ENCODE results near the gene LAMB3. TPM values are rescaled to one million over a fixed set of nuclear protein-coding genes. Genes with fewer than 3 reads are reported as not detected.

Gene LAMB3
- total RNA-seq, 1 experiment from 2014 or later, result 0.85 TPM

GRCh38 chr1:209622841-209623829 is 29.1 kb downstream of the LAMB3 start:
- POLR2A ChIA-PET, result no interaction called here

DNA sequence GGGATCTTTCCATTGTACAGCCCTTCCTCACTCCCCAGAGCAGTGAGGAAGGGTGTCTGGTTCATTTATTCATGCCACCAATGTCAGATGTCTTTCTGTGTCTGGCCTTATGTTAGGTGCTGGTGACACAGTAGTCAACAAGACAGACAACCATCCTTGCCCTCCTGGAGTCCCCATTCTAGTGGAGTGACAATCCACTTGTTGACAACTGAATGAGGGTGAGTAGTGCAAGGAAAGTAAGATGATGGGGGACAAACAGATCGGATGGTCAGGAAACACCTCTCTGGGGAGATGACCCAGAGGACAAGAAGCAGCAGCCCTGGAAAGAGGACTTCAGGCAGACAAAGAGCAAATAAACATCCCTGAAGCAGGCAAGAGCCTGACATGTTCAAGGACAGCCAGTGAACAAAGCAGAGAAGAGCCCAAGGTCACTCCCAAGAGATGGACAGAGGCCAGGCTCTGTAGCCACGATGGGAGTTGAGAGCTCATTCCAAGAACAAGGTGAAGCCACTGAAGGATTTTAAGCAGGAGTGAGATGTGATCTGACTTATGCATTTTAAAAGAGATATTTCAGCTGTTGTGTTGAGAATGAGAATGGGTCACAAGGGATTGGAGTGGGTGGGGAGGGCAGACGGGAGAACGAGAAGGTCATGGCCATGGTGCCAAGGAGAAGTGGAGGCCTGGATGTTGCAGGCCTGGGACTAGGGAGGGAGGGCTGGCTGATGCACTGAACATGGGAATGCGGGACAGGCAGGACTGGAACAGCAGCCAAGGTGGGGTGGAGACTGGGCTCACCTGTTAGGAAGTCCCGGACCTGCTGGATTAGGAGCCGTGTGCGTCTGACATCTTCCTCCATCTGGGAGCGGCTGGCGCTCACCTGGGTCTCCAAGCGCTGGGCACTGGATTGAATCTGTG is 30.2 kb downstream of the LAMB3 start:
- no peak for ATAC-seq
- Mint-ChIP-seq H3K36me3 (no peaks in the 10 kb centered on the region), H3K27ac (no peak overlapping the region), H3K4me1 (no peaks in the 10 kb centered on the region), H3K9me3 (no peaks in the 10 kb centered on the region), H3K4me3 (no peak overlapping the region), H3K27me3 (ENCODE audit: low read depth) (peaks cover 3% of the 10 kb centered on the region; the same call in 1 of the 2 replicates)
- POLR2A ChIA-PET, result no interaction called here
- CTCF ChIA-PET, result interaction anchor here (1.7 to 2.7 kb wide), 2 partner anchors 45 to 52 kb away, joined by 5 to 11 read pairs; no protein-coding TSS in a partner anchor
- no peak for TF ChIP-seq ELF4 (CRISPR knock-in tag; IDR thresholded peaks at IDR 0.05; ENCODE audit: low read depth)
- TF ChIP-seq ZMAT4 (CRISPR knock-in tag; IDR thresholded peaks at IDR 0.05), result no peak
- TF ChIP-seq ESRRA (CRISPR knock-in tag; IDR thresholded peaks at IDR 0.05; ENCODE audit: borderline replicate concordance), result no peak
- no peak for TF ChIP-seq NFATC4 (CRISPR knock-in tag; IDR thresholded peaks at IDR 0.05)
- TF ChIP-seq, protein P1, sequence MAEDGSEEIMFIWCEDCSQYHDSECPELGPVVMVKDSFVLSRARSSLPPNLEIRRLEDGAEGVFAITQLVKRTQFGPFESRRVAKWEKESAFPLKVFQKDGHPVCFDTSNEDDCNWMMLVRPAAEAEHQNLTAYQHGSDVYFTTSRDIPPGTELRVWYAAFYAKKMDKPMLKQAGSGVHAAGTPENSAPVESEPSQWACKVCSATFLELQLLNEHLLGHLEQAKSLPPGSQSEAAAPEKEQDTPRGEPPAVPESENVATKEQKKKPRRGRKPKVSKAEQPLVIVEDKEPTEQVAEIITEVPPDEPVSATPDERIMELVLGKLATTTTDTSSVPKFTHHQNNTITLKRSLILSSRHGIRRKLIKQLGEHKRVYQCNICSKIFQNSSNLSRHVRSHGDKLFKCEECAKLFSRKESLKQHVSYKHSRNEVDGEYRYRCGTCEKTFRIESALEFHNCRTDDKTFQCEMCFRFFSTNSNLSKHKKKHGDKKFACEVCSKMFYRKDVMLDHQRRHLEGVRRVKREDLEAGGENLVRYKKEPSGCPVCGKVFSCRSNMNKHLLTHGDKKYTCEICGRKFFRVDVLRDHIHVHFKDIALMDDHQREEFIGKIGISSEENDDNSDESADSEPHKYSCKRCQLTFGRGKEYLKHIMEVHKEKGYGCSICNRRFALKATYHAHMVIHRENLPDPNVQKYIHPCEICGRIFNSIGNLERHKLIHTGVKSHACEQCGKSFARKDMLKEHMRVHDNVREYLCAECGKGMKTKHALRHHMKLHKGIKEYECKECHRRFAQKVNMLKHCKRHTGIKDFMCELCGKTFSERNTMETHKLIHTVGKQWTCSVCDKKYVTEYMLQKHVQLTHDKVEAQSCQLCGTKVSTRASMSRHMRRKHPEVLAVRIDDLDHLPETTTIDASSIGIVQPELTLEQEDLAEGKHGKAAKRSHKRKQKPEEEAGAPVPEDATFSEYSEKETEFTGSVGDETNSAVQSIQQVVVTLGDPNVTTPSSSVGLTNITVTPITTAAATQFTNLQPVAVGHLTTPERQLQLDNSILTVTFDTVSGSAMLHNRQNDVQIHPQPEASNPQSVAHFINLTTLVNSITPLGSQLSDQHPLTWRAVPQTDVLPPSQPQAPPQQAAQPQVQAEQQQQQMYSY (CRISPR knock-in tag; IDR thresholded peaks at IDR 0.05), result no peak
- no peak for TF ChIP-seq SMAD3 (CRISPR knock-in tag; IDR thresholded peaks at IDR 0.05; ENCODE audit: borderline replicate concordance)
- TF ChIP-seq ZBTB43 (CRISPR knock-in tag; IDR thresholded peaks at IDR 0.05), result no peak
- no peak for DNase-seq (ENCODE audit: low spot score)

More at GRCh38 chr1:209622841-209623829, 29.1 kb downstream of the LAMB3 start:
- Mint-ChIP-seq H3K27me3 (ENCODE audit: low read depth) (peaks cover 3% of the 10 kb centered on the region; the same call in 1 of the 2 replicates), H3K36me3 (no peaks in the 10 kb centered on the region), H3K4me3 (no peak overlapping the region), H3K9me3 (no peaks in the 10 kb centered on the region), H3K27ac (no peak overlapping the region), H3K4me1 (peaks cover 5% of the 10 kb centered on the region)
- CTCF ChIA-PET, result interaction anchor here (1.3 to 2.7 kb wide), 6 partner anchors 16 to 53 kb away, joined by 3 to 11 read pairs (median 5); partner anchors contain the start of gene CAMK1G
- no peak for TF ChIP-seq OVOL2 (CRISPR knock-in tag; IDR thresholded peaks at IDR 0.05; ENCODE audit: borderline replicate concordance)
- DNase-seq (ENCODE audit: low spot score), result no peak
- no peak for ATAC-seq

DNA sequence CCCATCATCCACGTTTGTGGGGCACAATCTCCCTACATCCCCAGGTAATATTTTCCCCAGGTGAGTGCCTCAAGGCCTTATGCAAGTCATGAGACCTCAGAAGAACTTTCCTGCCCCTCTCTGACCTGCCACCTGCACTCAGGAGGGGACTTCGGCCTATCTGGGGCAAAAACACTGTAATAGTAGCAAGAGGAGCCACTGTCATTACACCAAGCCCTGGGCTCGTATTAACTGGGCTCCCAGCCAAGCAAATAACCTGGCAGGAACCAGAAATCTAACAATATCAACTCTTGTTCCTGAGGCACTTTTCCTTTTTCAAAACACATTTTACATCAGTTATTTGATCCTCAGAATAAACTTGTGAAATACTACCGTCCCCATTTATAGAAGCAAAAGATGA is 30.9 kb downstream of the LAMB3 start:
- TF ChIP-seq, protein P2, sequence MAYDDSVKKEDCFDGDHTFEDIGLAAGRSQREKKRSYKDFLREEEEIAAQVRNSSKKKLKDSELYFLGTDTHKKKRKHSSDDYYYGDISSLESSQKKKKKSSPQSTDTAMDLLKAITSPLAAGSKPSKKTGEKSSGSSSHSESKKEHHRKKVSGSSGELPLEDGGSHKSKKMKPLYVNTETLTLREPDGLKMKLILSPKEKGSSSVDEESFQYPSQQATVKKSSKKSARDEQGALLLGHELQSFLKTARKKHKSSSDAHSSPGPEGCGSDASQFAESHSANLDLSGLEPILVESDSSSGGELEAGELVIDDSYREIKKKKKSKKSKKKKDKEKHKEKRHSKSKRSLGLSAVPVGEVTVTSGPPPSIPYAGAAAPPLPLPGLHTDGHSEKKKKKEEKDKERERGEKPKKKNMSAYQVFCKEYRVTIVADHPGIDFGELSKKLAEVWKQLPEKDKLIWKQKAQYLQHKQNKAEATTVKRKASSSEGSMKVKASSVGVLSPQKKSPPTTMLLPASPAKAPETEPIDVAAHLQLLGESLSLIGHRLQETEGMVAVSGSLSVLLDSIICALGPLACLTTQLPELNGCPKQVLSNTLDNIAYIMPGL (CRISPR knock-in tag; IDR thresholded peaks at IDR 0.05), result no peak
- TF ChIP-seq FOXJ3 (CRISPR knock-in tag; IDR thresholded peaks at IDR 0.05; ENCODE audit: borderline replicate concordance) (no peak), ZNF512 (CRISPR knock-in tag; IDR thresholded peaks at IDR 0.05; ENCODE audit: borderline replicate concordance) (no peak), ZNF317 (CRISPR knock-in tag; IDR thresholded peaks at IDR 0.05; ENCODE audit: borderline replicate concordance, low read depth) (no peak)
- no peak overlapping the region for H3K4me3 Mint-ChIP-seq
- ATAC-seq, result no peak

More for the DNA sequence above, 30.9 kb downstream of the LAMB3 start:
- Mint-ChIP-seq H3K27ac (no peak overlapping the region), H3K27me3 (ENCODE audit: low read depth) (peaks cover 3% of the 10 kb centered on the region; the same call in 1 of the 2 replicates), H3K4me1 (no peaks in the 10 kb centered on the region), H3K9me3 (no peaks in the 10 kb centered on the region), H3K36me3 (no peaks in the 10 kb centered on the region)
- ChIA-PET CTCF (no interaction called here), POLR2A (no interaction called here)
- DNase-seq (ENCODE audit: low spot score), result no peak
